HepG2 (cell line): ENCODE results near the gene SMIM41. TPM values are rescaled to one million over a fixed set of nuclear protein-coding genes. Genes with fewer than 3 reads are reported as not detected.

ENCODE experiments used
- ATAC-seq: fragments of 200-7000 bp; cut with Tn5 transposase; 3 replicates; pipeline ENCODE4 v1.9.1; 2020; ENCODE audit warnings: mild to moderate bottlenecking, moderate library complexity
- BruUV-seq: library from RNA; stranded (reverse); fragments of 400-500 nt; replicated peaks from 2 replicates; lab custom pipeline; 2021; lab: Mats Ljungman, UMichigan
- CTCF ChIA-PET: fragments of 300-600 bp; formaldehyde crosslinking; extraction: SDS; loops from one replicate; lab custom pipeline; 2021; ENCODE audit warnings: low total read pairs, inconsistent platforms, low intra/inter-chr PET ratio; lab: Yijun Ruan, JAX
- POLR2A ChIA-PET: fragments of 350-600 bp; sonication (Branson Sonifier 250); formaldehyde crosslinking; loops from one replicate; lab custom pipeline; 2020; ENCODE audit warnings: antibody characterized with exemption, inconsistent platforms; lab: Yijun Ruan, JAX
- DNase-seq: peaks from one replicate; pipeline ENCODE4 v3.0.0-alpha.2; 2015; ENCODE audit warnings: low spot score
- FAIRE-seq: peaks from 3 replicates; lab custom pipeline; 2011; peaks lifted over from hg19 to GRCh38; lab: Jason Lieb, UNC
- H2AFZ ChIP-seq: one replicate; pipeline ENCODE4 v1.6.1; 2011; ENCODE audit warnings: low read length, inconsistent platforms
- H3K27ac ChIP-seq: fragments of 300-600 bp; 3 replicates; pipeline ENCODE4 v1.8.0; 2011; ENCODE audit warnings: mixed run types, mild to moderate bottlenecking, mixed read lengths, low read length, inconsistent platforms; ENCODE audit not compliant: insufficient read depth; ENCODE audit errors: extremely low read length
- H3K27me3 ChIP-seq, 2 experiments: fragments of 200-600 bp in 1 of 2; 2 replicates in 1 of 2; 3 replicates in 1 of 2; pipeline versions ENCODE4 v1.6.0 to v1.8.0; 2011; ENCODE audit warnings: low read length in 2 of 2, mild to moderate bottlenecking in 2 of 2, moderate library complexity in 2 of 2, inconsistent platforms in 1 of 2; ENCODE audit not compliant: insufficient read depth in 2 of 2, control insufficient read depth in 1 of 2
- H3K36me3 ChIP-seq, 2 experiments: fragments of 200-600 bp in 1 of 2; replicated peaks in 1 of 2; 2 replicates in 1 of 2; 3 replicates in 1 of 2; pipeline versions ENCODE4 v1.5.1 to v1.8.0; 2011; ENCODE audit warnings: low read length in 2 of 2, inconsistent platforms in 1 of 2; ENCODE audit not compliant: insufficient read depth in 2 of 2, control insufficient read depth in 1 of 2
- H3K4me1 ChIP-seq: 2 replicates; pipeline ENCODE4 v1.5.1; 2012; ENCODE audit warnings: low read length, inconsistent platforms; ENCODE audit not compliant: insufficient read depth
- H3K4me2 ChIP-seq: 2 replicates; pipeline ENCODE4 v1.6.0; 2011; ENCODE audit warnings: low read depth, low read length, inconsistent platforms
- H3K4me3 ChIP-seq, 3 experiments: fragments of 200-600 bp in 1 of 3; sonication (generic), shearing (Covaris generic) in 1 of 3; replicated peaks in 1 of 3; 2 replicates each; pipeline ENCODE4 v1.5.1; 2011 to 2016; ENCODE audit warnings: low read length in 3 of 3, inconsistent platforms in 2 of 3, low read depth in 2 of 3, mild to moderate bottlenecking in 2 of 3, control low read depth in 1 of 3, mixed read lengths in 1 of 3; ENCODE audit not compliant: insufficient read depth in 1 of 3
- H3K79me2 ChIP-seq: one replicate; pipeline ENCODE4 v1.6.1; 2011; ENCODE audit warnings: low read length, inconsistent platforms; ENCODE audit not compliant: insufficient read depth
- H3K9ac ChIP-seq: 2 replicates; pipeline ENCODE4 v1.6.0; 2011; ENCODE audit warnings: mild to moderate bottlenecking, low read depth, low read length, inconsistent platforms; ENCODE audit not compliant: insufficient read depth
- H3K9me3 ChIP-seq: 2 replicates; pipeline ENCODE4 v1.5.1; 2012; ENCODE audit warnings: mild to moderate bottlenecking, low read length
- H4K20me1 ChIP-seq: 2 replicates; pipeline ENCODE4 v1.6.0; 2011; ENCODE audit warnings: inconsistent platforms, mild to moderate bottlenecking, low read length, moderate library complexity; ENCODE audit not compliant: insufficient read depth
- CREBL2 ChIP-seq: sonication (generic); formaldehyde crosslinking; IDR thresholded peaks from 2 replicates; pipeline ENCODE4 v1.8.1; 2023; ENCODE audit warnings: missing genetic modification reagents, mild to moderate bottlenecking, borderline replicate concordance
- DZIP1 ChIP-seq: sonication (generic); formaldehyde crosslinking; IDR thresholded peaks from 2 replicates; pipeline ENCODE4 v1.5.0; 2020; ENCODE audit warnings: mild to moderate bottlenecking, missing genetic modification reagents
- KLF16 ChIP-seq, 2 experiments: sonication (generic) in 1 of 2; formaldehyde crosslinking in 1 of 2; IDR thresholded peaks; 2 replicates each; pipeline versions ENCODE4 v1.6.1 to v1.8.0; 2016 to 2023; ENCODE audit warnings: missing genetic modification reagents in 2 of 2, missing compliant biosample characterization in 1 of 2
- REST ChIP-seq, 2 experiments: IDR thresholded peaks; 2 replicates each; pipeline ENCODE4 v1.6.1; 2011 to 2012; ENCODE audit warnings: low read length in 2 of 2, borderline replicate concordance in 1 of 2, low read depth in 1 of 2, mild to moderate bottlenecking in 1 of 2, moderate library complexity in 1 of 2
- WGBS: methylation state at CpG from one replicate; pipeline ENCODE4 v1.1.6; 2017; ENCODE audit warnings: low lambda C conversion rate; 5-methylcytosine and 5-hydroxymethylcytosine counted together
- in situ Hi-C: cut with HindIII; loops from 2 replicates; pipeline ENCODE4 v1.10.0; 2017; ENCODE audit warnings: low pct_unique_long_range_greater_than_20kb; ENCODE audit not compliant: extremely low pct_ligation_motif_present
- intact Hi-C: fragments of 100-400 bp; cut with micrococcal nuclease; formaldehyde crosslinking; loops from one replicate; pipeline ENCODE4 v1.10.0; 2022; ENCODE audit not compliant: unreplicated experiment
- polyA plus RNA-seq, 8 experiments: library from polyadenylated mRNA; depleted of rRNA in 3 of 8; stranded (reverse) in 7 of 8; unstranded in 1 of 8; fragments of >200 nt; fragmentation: Illumina TruSeq in 4 of 8; extraction: Trizol in 4 of 8; gene quantifications; 2 replicates each; pipeline versions ENCODE4 v1.2.1 to v1.2.3, GENCODE V29; 2011 to 2016; ENCODE audit warnings: low read depth in 4 of 8, missing spikeins in 1 of 8, mixed read lengths in 1 of 8; ENCODE audit not compliant: insufficient read depth in 1 of 8
- total RNA-seq, 5 experiments: library from RNA; depleted of rRNA; stranded (reverse); fragments of >200 nt; fragmentation: Illumina TruSeq; extraction: Trizol; gene quantifications; 2 replicates each; pipeline ENCODE4 v1.2.3, GENCODE V29; 2016; ENCODE audit warnings: low read depth in 1 of 5

The SMIM41 gene
- total and polyA plus RNA-seq, 2 of the 13 experiments (the other 11 are each of a cell fraction or from before 2014, with no cell fraction given): not detected

- Histone ChIP-seq H4K20me1 (no peaks in the 10 kb centered on the region), H3K4me3 (no peak overlapping the region), H3K36me3 (peaks cover 25 to 51% of the 10 kb centered on the region in 2 experiments), H3K27ac (no peak overlapping the region), H3K9ac (no peak overlapping the region), H3K79me2 (peaks cover 18% of the 10 kb centered on the region), H3K4me1 (peaks cover 36% of the 10 kb centered on the region), H3K9me3 (no peaks in the 10 kb centered on the region), H3K27me3 (no peaks in the 10 kb centered on the region)
- DNase-seq (no peak), FAIRE-seq (no peak), ATAC-seq (no peak)
- intact Hi-C loops: no loop called here
- in situ Hi-C loops: no loop called here
- ChIA-PET POLR2A (no interaction called here), CTCF (no interaction called here)
- WGBS: 96% methylated on average over 3 of the region's 3 CpGs
- no TSS peak for BruUV-seq
- TF ChIP-seq CREBL2 (no peak), KLF16 (CRISPR knock-in tag; IDR thresholded peaks at IDR 0.05) (no peak), REST (IDR thresholded peaks at IDR 0.05; ENCODE audit: borderline replicate concordance in 1 of 2, low read depth in 1 of 2, low read length in 2 of 2) (peak; percentile 19 to 76), DZIP1 (no peak)
- TF ChIP-seq, all 625 proteins: peak for 1
- Histone ChIP-seq H2AFZ (no peak overlapping the region), H3K4me2 (no peak overlapping the region)
These were observed 1.2 kb upstream of the SMIM41 start for GRCh38 chr12:52078276-52078675.
